CD4-positive, alpha-beta T cell treated with Interleukin-4 for 4 hours (primary cell): ENCODE results near the gene TMEM245.
"Not testable (repeated sequence)": the region's sequence is repeated elsewhere in the genome, so short reads cannot be mapped to it uniquely, and the experiment has no call there.

Experiments
- DNase-seq: peaks from one replicate; pipeline ENCODE4 v3.0.0-alpha.2; 2020

Gene TMEM245

DNA sequence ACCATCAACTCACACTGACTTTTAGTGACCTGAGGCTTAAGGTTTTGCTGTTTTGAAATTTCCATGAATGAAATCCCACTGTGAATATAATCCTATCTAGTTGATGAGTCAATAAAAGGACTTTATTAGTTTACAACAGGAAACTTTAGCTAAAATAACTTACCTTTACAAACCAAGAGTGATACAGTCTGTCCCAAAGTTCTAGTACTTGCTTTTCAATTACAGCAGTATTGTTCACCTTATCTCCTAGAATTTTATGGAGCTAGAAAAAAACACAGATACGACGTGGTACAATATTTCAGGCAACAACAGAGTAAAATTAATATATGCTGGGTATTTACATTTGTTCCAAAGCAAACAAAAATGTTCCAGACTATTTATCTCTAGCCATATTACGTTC lies 59.6 kb downstream of the TMEM245 start:
- DNase-seq, result no peak

- not testable (repeated sequence) for DNase-seq
These were observed 66.6 kb downstream of the TMEM245 start for GRCh38 chr9:109053121-109053520.

DNA sequence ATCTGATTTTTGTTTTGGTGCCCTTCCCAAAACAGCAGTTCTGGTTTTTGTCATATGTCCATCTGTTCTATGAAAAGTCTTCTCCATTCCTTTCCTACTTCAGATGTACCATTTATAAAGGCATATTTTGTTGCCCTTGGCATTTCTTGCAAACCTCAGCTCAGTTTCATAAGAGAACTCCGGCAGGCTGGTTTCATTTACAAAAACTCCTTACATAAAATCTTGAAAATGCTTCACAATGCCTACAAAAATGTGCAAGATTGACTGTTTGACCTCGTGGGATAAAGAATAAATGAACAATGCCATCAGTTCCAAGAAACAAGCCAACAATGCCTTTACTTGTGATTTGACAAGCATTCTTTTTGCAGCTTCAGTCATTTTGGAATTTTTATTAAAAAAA lies 67.3 kb downstream of the TMEM245 start:
- no peak for DNase-seq

GRCh38 chr9:109051733-109052132 lies 68.0 kb downstream of the TMEM245 start:
- DNase-seq, result no peak

- no peak for DNase-seq
These were observed 69.3 kb downstream of the TMEM245 start for GRCh38 chr9:109050444-109050843.

GRCh38 chr9:109048822-109049221 lies 70.9 kb downstream of the TMEM245 start:
- DNase-seq, result no peak

- DNase-seq, result no peak
These were observed 72.5 kb downstream of the TMEM245 start for GRCh38 chr9:109047259-109047658.

- no peak for DNase-seq
These were observed 73.4 kb downstream of the TMEM245 start for GRCh38 chr9:109046346-109046745.

DNA sequence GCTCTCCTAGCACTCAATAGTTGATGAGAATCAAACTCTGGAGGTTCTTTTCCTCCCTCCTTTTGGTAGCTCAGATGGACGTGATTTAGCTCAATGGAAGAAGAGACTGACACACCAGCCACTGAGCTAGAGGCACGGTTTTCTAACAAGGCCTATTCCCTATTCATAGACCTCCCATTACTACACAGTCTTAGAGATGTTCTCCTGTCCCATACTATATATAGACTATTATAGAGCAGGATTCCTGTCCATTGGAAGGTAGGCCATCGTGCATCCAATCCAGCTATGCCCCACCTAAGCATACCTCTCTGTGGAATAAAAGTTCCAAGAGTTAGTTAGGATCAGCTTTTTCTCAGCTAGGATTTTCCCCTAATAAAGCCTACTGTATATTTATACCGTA lies 76.2 kb downstream of the TMEM245 start:
- DNase-seq, result no peak

DNA sequence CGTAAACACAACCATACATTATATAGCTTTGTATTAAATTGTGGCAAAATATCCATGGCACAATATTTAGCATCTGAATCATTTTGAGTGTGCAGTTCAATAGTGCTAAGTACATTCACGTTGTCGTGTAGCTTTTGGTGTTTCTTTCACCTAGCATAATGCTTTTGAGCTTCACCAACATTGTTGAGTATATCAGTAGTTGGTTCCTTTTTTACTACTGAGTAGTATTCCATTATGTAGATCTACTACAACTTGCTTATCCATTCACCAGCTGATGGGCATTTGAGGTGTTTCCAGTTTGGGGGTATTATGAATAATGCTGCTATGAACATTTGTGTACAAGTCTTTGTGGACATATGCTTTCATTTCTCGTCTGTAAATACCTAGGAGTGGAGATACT lies 79.2 kb downstream of the TMEM245 start:
- no peak for DNase-seq

DNA sequence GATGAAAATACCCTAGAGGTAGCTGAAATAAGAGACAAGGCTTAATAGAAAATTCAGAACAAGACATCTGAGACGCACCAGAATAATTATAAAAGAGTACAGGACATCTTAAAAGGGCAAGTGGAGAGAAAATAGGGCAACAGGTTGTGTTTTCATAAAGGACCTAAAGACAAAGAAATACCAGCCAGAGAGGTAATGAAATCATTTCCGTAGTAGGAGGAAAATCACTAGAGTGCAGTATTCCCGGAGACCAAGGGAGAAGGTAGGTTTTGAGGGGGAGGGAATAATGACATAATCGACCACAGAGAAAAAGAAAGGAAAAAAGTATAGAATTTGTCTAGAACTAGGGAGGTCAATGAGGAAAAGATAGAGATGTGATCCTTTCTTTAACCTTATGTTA lies 80.2 kb downstream of the TMEM245 start:
- DNase-seq, result no peak

- no peak for DNase-seq
These were observed 81.6 kb downstream of the TMEM245 start for GRCh38 chr9:109037946-109038715.

DNA sequence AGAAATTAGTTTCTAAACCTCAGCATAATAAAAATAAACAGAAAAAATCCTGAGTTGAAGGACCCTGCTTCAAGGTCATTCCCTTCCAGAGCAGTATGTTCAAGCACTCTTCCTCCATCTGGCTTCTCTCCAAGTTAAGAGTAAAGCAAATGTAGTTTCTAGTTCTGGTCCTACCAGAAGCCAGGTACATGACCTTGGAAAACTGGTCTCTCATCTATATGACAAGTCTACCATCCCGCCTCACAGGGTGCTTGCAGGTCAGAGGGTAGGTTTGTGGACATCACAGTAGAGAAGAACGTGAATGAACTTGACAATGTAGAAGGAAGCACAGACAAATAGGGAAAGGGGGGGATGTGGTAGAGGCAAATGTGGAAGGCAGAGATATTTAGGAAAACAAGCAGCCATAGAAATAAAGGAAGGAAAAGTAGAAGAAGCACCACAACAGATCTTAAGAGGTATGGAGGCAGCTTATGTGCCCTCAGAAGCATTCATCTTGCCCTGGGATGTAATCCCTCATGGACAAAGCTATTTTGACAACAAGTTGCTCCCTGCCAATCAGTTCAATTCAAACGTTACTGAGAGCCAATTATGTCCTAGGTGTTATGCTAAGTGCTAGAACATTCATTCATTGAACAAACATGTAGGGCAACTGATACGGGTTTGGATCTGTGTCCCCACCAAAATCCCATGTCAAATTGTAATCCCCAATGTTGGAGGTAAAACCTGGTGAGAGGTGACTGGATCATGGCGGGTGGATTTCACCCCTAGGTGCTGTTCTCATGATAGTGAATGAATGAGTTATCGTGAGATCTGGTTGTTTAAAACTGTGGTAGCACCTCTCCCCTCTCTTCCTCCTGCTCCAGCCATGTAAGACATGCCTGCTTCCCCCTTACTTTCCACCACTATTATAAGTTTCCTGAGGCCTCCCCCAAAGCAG lies 82.7 kb downstream of the TMEM245 start:
- DNase-seq, result no peak

DNA sequence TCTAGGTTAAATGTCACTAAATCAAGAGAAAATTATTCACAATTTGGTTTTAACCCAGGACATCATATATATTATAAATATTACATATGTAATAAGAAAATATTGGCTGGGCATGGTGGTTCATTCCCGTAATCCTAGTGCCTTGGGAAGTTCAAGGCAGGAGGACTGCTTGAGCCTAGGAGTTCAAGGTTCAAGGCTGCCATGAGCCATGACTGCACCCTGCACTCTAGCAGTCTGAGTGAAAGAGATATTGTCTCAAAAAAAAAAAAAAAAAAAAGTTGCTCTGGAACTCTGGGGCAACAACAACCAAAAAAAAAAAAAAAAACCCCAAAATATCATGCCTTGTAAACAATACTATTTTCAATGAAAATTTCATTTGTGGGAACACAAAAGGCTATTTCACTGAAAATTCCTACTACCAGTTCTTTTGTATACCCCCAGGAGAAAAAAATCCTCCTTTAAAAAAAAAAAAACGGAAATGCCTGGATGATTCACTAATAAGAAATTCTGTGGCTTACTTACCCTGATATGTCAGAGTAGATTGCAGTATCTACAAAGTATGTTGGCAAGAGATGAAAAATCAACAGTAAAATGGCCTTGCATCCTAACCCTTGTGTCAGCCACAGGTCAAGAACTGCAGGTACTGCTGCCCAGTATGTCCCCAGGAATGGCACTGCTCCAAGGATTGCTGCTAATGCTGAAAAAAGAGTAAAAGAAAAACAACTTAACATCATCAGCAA lies 83.9 kb downstream of the TMEM245 start:
- DNase-seq, result no peak

DNA sequence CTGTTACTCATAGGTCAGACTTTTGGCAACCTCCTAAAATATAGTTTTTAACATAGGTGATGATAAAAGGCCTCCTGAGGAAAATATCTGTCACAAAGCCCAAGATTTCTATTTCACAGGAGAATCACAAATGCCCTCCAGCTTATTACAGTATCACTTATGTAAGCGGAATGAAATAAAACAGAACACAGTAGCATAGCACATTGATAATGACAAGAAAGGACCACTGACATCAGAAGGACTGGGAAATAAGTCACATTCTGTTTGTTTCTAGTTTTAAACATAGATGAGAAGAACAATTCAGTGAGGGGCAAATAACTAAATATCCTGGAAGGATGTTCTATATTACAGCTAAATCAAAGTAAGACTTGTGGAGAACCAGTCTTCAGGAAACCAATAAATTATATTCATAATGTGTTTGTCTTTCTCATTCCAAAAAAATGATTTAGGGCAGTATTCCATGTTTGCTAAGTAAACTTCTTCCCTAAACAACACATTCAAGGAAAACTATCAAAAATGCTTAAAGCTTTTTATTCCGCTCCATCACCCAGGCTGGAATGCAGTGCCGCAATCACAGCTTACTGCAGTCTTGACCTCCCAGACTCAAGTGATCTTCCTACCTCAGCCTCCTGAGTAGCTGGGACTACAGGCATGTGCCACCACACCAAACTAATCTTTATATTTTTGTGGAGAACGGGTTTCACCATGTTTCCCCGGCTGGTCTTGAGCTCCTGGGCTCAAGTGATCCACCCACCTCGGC lies 85.6 kb downstream of the TMEM245 start:
- no peak for DNase-seq

GRCh38 chr9:109031241-109031640 lies 88.5 kb downstream of the TMEM245 start:
- DNase-seq, result no peak

DNA sequence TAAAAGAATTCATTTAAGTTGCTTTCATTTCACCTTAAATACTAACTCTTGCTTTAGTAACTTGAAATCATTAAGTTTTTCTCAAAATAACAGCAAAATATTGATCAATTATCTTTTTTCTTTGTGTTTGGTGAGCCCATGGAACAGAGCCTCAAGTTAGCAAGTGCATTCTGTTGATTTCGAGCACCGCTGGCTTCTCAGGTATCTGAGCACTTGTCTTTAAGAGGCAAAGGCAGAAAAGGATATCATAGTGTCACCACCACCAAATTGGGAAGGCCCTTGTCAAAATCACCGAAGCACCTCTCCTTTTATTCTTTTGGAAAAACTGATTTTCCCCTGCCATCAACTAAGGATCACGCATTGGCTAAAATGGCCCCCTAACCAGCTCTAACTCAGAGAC lies 89.3 kb downstream of the TMEM245 start:
- DNase-seq, result no peak

DNA sequence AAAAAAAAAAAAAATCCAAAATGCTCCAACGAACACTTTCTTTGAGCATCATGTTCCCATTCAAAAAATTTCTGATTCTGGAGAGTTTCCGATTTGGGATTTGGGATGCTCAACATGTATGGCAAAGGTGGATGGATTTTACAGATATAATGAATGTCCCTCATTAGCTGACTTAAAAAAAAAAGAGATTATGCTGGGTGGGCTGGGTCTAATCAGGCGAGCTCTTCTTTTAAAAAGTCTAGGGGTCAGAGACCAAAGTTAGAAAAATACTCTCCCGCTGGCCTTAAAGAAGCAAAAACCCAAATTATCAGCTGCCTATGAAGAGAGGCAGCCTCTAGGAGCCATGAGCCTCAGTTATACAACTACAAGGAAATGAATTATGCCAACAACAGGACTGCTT lies 91.3 kb downstream of the TMEM245 start:
- no peak for DNase-seq

DNA sequence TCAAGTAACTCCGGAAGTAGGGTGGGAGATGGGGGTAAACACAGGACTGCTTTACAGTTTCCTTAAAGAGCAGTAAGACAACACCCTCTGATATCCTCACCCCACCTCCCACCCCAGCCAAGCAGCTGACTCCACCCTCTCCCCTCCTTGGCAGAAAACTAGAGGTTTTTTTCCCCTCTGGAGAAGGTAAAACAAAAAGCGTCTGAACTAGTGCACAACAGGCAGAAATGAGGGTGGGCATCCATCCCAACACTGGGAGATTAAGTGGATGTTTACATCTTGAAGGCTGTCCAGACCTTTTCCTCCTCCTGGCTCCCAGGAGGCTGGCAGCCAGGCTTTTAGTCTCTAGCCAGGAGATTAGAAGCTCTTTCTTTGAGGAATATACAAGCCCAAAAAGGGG lies 92.6 kb downstream of the TMEM245 start:
- no peak for DNase-seq

GRCh38 chr9:109026306-109026705 lies 93.4 kb downstream of the TMEM245 start:
- DNase-seq, result no peak

- DNase-seq, result no peak
These were observed 96.9 kb downstream of the TMEM245 start for GRCh38 chr9:109022873-109023272.
